K562 (cell line): ENCODE results near the gene IFITM2. TPM values are rescaled to one million over a fixed set of nuclear protein-coding genes. Genes with fewer than 3 reads are reported as not detected.

Experiments used
- CBX2 ChIP-seq: fragments of 200-600 bp; sonication (generic); IDR thresholded peaks from one replicate; pipeline ENCODE4 v1.6.1; 2012; ENCODE audit warnings: mild to moderate bottlenecking, low read length, inconsistent platforms; ENCODE audit not compliant: insufficient read depth, poor library complexity, severe bottlenecking
- CHCHD3 ChIP-seq: fragments of 250-450 bp; sonication (Bioruptor Pico); IDR thresholded peaks from 2 replicates; pipeline ENCODE4 v2.1.2; 2022; ENCODE audit warnings: mild to moderate bottlenecking
- FOXA3 ChIP-seq, 2 experiments: fragments of 450-650 bp in 1 of 2; sonication (generic) in 1 of 2; formaldehyde crosslinking; IDR thresholded peaks in 1 of 2; conservative IDR thresholded peaks in 1 of 2; 2 replicates each; pipeline versions ENCODE4 v1.4.0 to v1.8.0; 2020 to 2022; ENCODE audit warnings: mild to moderate bottlenecking in 2 of 2, missing genetic modification reagents in 1 of 2
- HLTF ChIP-seq: fragments of 450-650 bp; IDR thresholded peaks from 2 replicates; pipeline ENCODE4 v1.6.1; 2016
- LARP7 ChIP-seq: fragments of 450-650 bp; IDR thresholded peaks from 2 replicates; pipeline ENCODE4 v1.6.1; 2016
- MBD2 ChIP-seq: sonication (generic); IDR thresholded peaks from 2 replicates; pipeline ENCODE4 v1.6.1; 2016; ENCODE audit warnings: low read depth, borderline replicate concordance
- PHF21A ChIP-seq: fragments of 450-650 bp; IDR thresholded peaks from 2 replicates; pipeline ENCODE4 v1.6.1; 2017; ENCODE audit warnings: low read depth, borderline replicate concordance
- PML ChIP-seq: IDR thresholded peaks from 2 replicates; pipeline ENCODE4 v1.6.1; 2012; ENCODE audit warnings: low read length, inconsistent platforms
- SIX5 ChIP-seq, 2 experiments: IDR thresholded peaks; 2 replicates each; pipeline ENCODE4 v1.6.1; 2011; ENCODE audit warnings: low read length in 2 of 2, borderline replicate concordance in 1 of 2, low read depth in 1 of 2, mild to moderate bottlenecking in 1 of 2, moderate library complexity in 1 of 2; ENCODE audit not compliant: insufficient read depth in 1 of 2
- TEAD4 ChIP-seq, 2 experiments: sonication (generic) in 1 of 2; formaldehyde crosslinking in 1 of 2; IDR thresholded peaks; 2 replicates each; pipeline versions ENCODE4 v1.6.1 to v1.8.0; 2012 to 2022; ENCODE audit warnings: borderline replicate concordance in 1 of 2, inconsistent platforms in 1 of 2, low read length in 1 of 2, mild to moderate bottlenecking in 1 of 2, missing genetic modification reagents in 1 of 2
- THRB ChIP-seq: fragments of 450-650 bp; formaldehyde crosslinking; conservative IDR thresholded peaks from 2 replicates; pipeline ENCODE4 v1.4.0; 2022; ENCODE audit warnings: mild to moderate bottlenecking, missing genetic modification characterization
- ZC3H8 ChIP-seq: fragments of 450-650 bp; IDR thresholded peaks from 2 replicates; pipeline ENCODE4 v1.6.1; 2017
- ZFP91 ChIP-seq: sonication (generic); formaldehyde crosslinking; IDR thresholded peaks from 2 replicates; pipeline ENCODE4 v1.8.0; 2022; ENCODE audit warnings: mild to moderate bottlenecking, missing genetic modification reagents
- ZNF316 ChIP-seq: fragments of 450-650 bp; IDR thresholded peaks from 2 replicates; pipeline ENCODE4 v1.6.1; 2016
- ZNF354B ChIP-seq: fragments of 250-450 bp; sonication (Bioruptor Pico); IDR thresholded peaks from 2 replicates; pipeline ENCODE4 v1.4.0; 2020
- ZNF518B ChIP-seq: fragments of 250-450 bp; sonication (Bioruptor Pico); IDR thresholded peaks from 2 replicates; pipeline ENCODE4 v1.5.0; 2021; ENCODE audit warnings: mild to moderate bottlenecking, moderate library complexity
- ZNF592 ChIP-seq: fragments of 450-650 bp; IDR thresholded peaks from 2 replicates; pipeline ENCODE4 v1.6.1; 2017; ENCODE audit warnings: antibody characterized with exemption, mild to moderate bottlenecking
- polyA plus RNA-seq, 8 experiments: library from polyadenylated mRNA; depleted of rRNA in 4 of 8; stranded (reverse) in 5 of 8; unstranded in 3 of 8; fragments of >200 nt; fragmentation: Nextera tagmentation in 2 of 8; fragmentation: Illumina TruSeq in 1 of 8; extraction: Ambion mirVana in 2 of 8; extraction: Trizol in 1 of 8; gene quantifications; 2 replicates each; pipeline versions ENCODE4 v1.2.1 to v1.2.3, GENCODE V29; 2011 to 2014; ENCODE audit warnings: inconsistent platforms in 1 of 8, missing spikeins in 1 of 8
- total RNA-seq, 7 experiments: library from RNA; depleted of rRNA in 6 of 7; stranded (reverse); fragments of >200 nt in 6 of 7; fragmentation: Illumina TruSeq in 2 of 7; extraction: Trizol in 2 of 7; gene quantifications; 2 replicates each; pipeline versions ENCODE4 v1.2.1 to v1.2.3, GENCODE V29; 2011 to 2021; ENCODE audit warnings: low replicate concordance in 1 of 7

The IFITM2 gene
- total and polyA plus RNA-seq, 9 of the 15 experiments (the other 6 are each of a cell fraction or from before 2014, with no cell fraction given) = 52.8 to 4,872 (median 356) TPM

- TF ChIP-seq ZFP91 (CRISPR knock-in tag) (no peak), PHF21A (peak; percentile 82; the same call in 1 of the 2 replicates), ZNF316 (no peak), HLTF (0 out of 2 replicates have a peak, but pooled peaks have one; percentile 58), CBX2 (no peak), LARP7 (no peak), FOXA3 (CRISPR knock-in tag; conservative IDR thresholded peaks at IDR 0.05 in 1 of 2, IDR thresholded peaks at IDR 0.05 in 1 of 2) (no peak), PML (no peak), THRB (no peak), ZNF354B (CRISPR knock-in tag) (no peak), ZC3H8 (no peak), SIX5 (IDR thresholded peaks at IDR 0.05; ENCODE audit: borderline replicate concordance in 1 of 2, insufficient read depth in 1 of 2, low read depth in 1 of 2, low read length in 2 of 2) (no peak), ZNF592 (peak; percentile 89), ZNF518B (CRISPR knock-in tag) (no peak), MBD2 (no peak), CHCHD3 (CRISPR knock-in tag) (no peak), TEAD4 (IDR thresholded peaks at IDR 0.05; ENCODE audit: low read length) (no peak), TEAD4 (CRISPR knock-in tag; IDR thresholded peaks at IDR 0.05; ENCODE audit: borderline replicate concordance) (no peak)
Measured at GRCh38 chr11:326842-327580, 19.4 kb downstream of the IFITM2 start (continued).
